Islet of Langerhans (tissue), 1 donor: Measurements from ENCODE around the gene CNTF.
"Not testable (repeated sequence)": the region's sequence is repeated elsewhere in the genome, so short reads cannot be mapped to it uniquely, and the experiment has no call there.

ENCODE experiments used
- FAIRE-seq: peaks from one replicate; lab custom pipeline; 2011; peaks lifted over from hg19 to GRCh38; lab: Jason Lieb, UNC

Gene CNTF

GRCh38 chr11:58622344-58622743 is at the start of gene CNTF:
CNTF (plus strand) TSS chr11:58622665; CDS start chr11:58622753, 88 bp downstream.
- no peak for FAIRE-seq

GRCh38 chr11:58572906-58573305 is 49.6 kb upstream of the CNTF start:
- not testable (repeated sequence) for FAIRE-seq

- no peak for FAIRE-seq
Observed at GRCh38 chr11:58573451-58574104, 48.9 kb upstream of the CNTF start.

- FAIRE-seq = no peak
Observed at GRCh38 chr11:58574881-58575280, 47.6 kb upstream of the CNTF start.

- no peak for FAIRE-seq
Observed at GRCh38 chr11:58575377-58576020, 47.0 kb upstream of the CNTF start, which contains the start of gene LPXN. LPXN (minus strand) TSS chr11:58575856; CDS start chr11:58575772, 84 bp downstream.

- peak; percentile 65 for FAIRE-seq
Observed at GRCh38 chr11:58576887-58577471, 45.5 kb upstream of the CNTF start.

GRCh38 chr11:58577555-58578135 is 44.8 kb upstream of the CNTF start:
- FAIRE-seq = no peak

GRCh38 chr11:58578136-58578634 is 44.3 kb upstream of the CNTF start:
- FAIRE-seq = peak; percentile 98

GRCh38 chr11:58578635-58579191 is 43.8 kb upstream of the CNTF start, which contains the start of gene ZFP91:
ZFP91 (plus strand) TSS chr11:58579063; CDS start chr11:58579282, 219 bp downstream.
- peak; percentile 9 for FAIRE-seq

GRCh38 chr11:58579192-58580129 is 43.0 kb upstream of the CNTF start:
- FAIRE-seq = peak; percentile 13

- FAIRE-seq = no peak
Observed at GRCh38 chr11:58580311-58580710, 42.2 kb upstream of the CNTF start.

GRCh38 chr11:58582437-58582836 is 40.0 kb upstream of the CNTF start:
- no peak for FAIRE-seq

GRCh38 chr11:58586998-58587397 is 35.5 kb upstream of the CNTF start:
- FAIRE-seq = no peak

- FAIRE-seq = no peak
Observed at GRCh38 chr11:58591659-58592058, 30.8 kb upstream of the CNTF start.

GRCh38 chr11:58592760-58593472 is 29.5 kb upstream of the CNTF start:
- FAIRE-seq = no peak

- FAIRE-seq = no peak
Observed at GRCh38 chr11:58594826-58595225, 27.6 kb upstream of the CNTF start.

GRCh38 chr11:58596621-58597020 is 25.8 kb upstream of the CNTF start:
- FAIRE-seq = no peak

GRCh38 chr11:58597486-58598144 is 24.9 kb upstream of the CNTF start:
- peak; percentile 90 for FAIRE-seq

GRCh38 chr11:58600510-58600909 is 22.0 kb upstream of the CNTF start:
- FAIRE-seq = no peak
